ENCODE data around the gene CALHM6. TPM values are rescaled to one million over a fixed set of nuclear protein-coding genes. Genes with fewer than 3 reads are reported as not detected.
A peak's percentile ranks its signal among the peaks of the same experiment; 100 is the strongest.

CALHM6 gene
- total and polyA plus RNA-seq, 9 of the 15 experiments (the other 6 are each of a cell fraction or from before 2014, with no cell fraction given): 0.24 TPM; not detected in 8

DNA sequence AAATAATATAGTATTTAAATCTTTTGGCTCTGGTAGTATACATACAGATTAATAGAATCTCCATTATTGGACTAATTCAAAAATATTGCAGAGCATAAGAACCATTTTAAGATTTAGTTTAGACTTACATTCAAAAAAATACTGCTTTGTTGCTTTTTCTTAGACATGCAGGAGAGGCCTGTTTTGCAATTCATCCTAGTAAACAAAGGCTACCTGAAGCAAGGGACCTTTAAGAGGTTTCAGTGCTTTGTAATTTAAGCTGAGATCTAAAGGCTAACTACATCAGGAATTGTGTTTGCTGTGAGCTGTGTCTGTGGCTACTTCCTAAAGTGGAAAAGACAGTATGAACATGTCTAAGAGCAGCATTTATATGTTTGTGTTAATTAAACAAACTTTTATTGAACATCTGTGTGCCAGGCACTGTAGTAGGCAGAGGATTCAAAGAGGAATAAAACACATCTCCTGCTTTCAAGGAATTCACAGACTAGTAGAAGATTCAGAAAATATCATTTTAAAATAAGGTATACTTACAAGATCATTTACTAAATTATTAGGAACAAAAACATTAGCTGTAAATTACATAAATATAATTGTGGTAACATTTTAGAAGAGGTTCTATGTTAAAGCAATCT is 29.1 kb upstream of the CALHM6 start:
- H3K36me3 ChIP-seq (ENCODE audit: control insufficient read depth, insufficient read depth, low read length): no peaks in the 10 kb centered on the region
- H2AFZ ChIP-seq (ENCODE audit: low read depth, low read length): no peak overlapping the region
- peaks cover 0 to 9% of the 10 kb centered on the region in 2 experiments; a peak in 1 of 5 replicates for H3K27me3 ChIP-seq (ENCODE audit: control insufficient read depth in 2 of 2, insufficient read depth in 2 of 2, low read length in 2 of 2)
- in situ Hi-C loops (cut with MboI) (no loop called here), intact Hi-C loops (cut with micrococcal nuclease) (no loop called here)
- no peaks in the 10 kb centered on the region for H3K4me1 ChIP-seq (replicated peaks in 1 of 2; ENCODE audit: control insufficient read depth in 2 of 2, insufficient read depth in 2 of 2, low read length in 2 of 2)
- ChIA-PET CTCF (ENCODE audit: low intra/inter-chr PET ratio) (interaction anchor here (0.7 kb wide), 1 partner anchor 1483 kb away, joined by 4 read pairs; no protein-coding TSS in a partner anchor), POLR2A (no interaction called here)
- H3K9me1 ChIP-seq (ENCODE audit: control insufficient read depth, insufficient read depth, low read length): no peaks in the 10 kb centered on the region
- no peaks in the 10 kb centered on the region for H3K9me3 ChIP-seq (replicated peaks; ENCODE audit: control insufficient read depth, insufficient read depth, low read depth, low read length)
- DNase-seq (ENCODE audit: extremely low read depth in 1 of 4, low spot score in 3 of 4) (no peak), FAIRE-seq (peak; percentile 35), ATAC-seq (no peak)
- TF ChIP-seq, protein P1, sequence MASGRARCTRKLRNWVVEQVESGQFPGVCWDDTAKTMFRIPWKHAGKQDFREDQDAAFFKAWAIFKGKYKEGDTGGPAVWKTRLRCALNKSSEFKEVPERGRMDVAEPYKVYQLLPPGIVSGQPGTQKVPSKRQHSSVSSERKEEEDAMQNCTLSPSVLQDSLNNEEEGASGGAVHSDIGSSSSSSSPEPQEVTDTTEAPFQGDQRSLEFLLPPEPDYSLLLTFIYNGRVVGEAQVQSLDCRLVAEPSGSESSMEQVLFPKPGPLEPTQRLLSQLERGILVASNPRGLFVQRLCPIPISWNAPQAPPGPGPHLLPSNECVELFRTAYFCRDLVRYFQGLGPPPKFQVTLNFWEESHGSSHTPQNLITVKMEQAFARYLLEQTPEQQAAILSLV (tag; IDR thresholded peaks at IDR 0.05): no peak
- peak; percentile 97 for TF ChIP-seq ZNF3 (CRISPR knock-in tag; IDR thresholded peaks at IDR 0.05)
- peak; percentile 86 for TF ChIP-seq RBM25 (IDR thresholded peaks at IDR 0.05; ENCODE audit: low read depth, low read length, severe bottlenecking)
- H3K27ac ChIP-seq (ENCODE audit: extremely low read depth, low read depth, low read length): no peak overlapping the region
- no peaks in the 10 kb centered on the region for H4K20me1 ChIP-seq (replicated peaks; ENCODE audit: control insufficient read depth, insufficient read depth, low read length)
- H3K4me2 ChIP-seq (ENCODE audit: insufficient read depth, low read length): no peak overlapping the region
- no peak overlapping the region for H3K4me3 ChIP-seq
- no TSS peak for BruUV-seq (replicated peaks)
- H3K79me2 ChIP-seq (ENCODE audit: control insufficient read depth, insufficient read depth, low read length): no peaks in the 10 kb centered on the region
- no peak overlapping the region for H3K9ac ChIP-seq (ENCODE audit: insufficient read depth in 1 of 2, low read depth in 2 of 2, low read length in 2 of 2)

DNA sequence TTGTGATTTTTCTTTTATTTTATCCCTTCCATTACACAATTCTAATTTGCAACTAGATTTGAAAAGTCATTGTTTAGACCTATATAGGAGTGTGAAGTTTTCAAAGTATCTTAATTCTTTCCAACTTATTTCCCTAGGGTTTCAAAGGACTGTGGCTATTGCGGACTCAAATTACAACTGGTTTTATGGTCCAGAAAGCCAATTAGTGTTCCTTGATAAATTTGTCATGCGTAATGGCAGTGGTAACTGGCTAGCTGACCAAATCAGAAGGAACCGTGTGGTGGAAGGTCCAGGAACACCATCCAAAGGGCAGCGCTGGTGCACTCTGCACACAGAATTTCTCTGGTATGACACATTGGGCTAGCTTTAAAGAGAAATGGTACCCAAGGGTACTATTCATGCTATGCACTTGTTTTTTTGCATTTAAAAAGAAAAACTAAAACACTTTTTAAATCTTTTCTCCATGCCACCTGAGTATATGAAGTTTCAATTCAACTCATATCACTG is 27.9 kb upstream of the CALHM6 start:
- Histone ChIP-seq H3K4me1 (replicated peaks in 1 of 2; ENCODE audit: control insufficient read depth in 2 of 2, insufficient read depth in 2 of 2, low read length in 2 of 2) (no peaks in the 10 kb centered on the region), H4K20me1 (replicated peaks; ENCODE audit: control insufficient read depth, insufficient read depth, low read length) (no peaks in the 10 kb centered on the region), H3K27me3 (ENCODE audit: control insufficient read depth in 2 of 2, insufficient read depth in 2 of 2, low read length in 2 of 2) (peaks cover 0 to 9% of the 10 kb centered on the region in 2 experiments; a peak in 1 of 5 replicates), H3K9me1 (ENCODE audit: control insufficient read depth, insufficient read depth, low read length) (no peaks in the 10 kb centered on the region), H3K9ac (ENCODE audit: insufficient read depth in 1 of 2, low read depth in 2 of 2, low read length in 2 of 2) (no peak overlapping the region), H3K36me3 (ENCODE audit: control insufficient read depth, insufficient read depth, low read length) (no peaks in the 10 kb centered on the region), H3K79me2 (ENCODE audit: control insufficient read depth, insufficient read depth, low read length) (no peaks in the 10 kb centered on the region), H3K4me3 (no peak overlapping the region), H3K4me2 (ENCODE audit: insufficient read depth, low read length) (no peak overlapping the region), H3K9me3 (replicated peaks; ENCODE audit: control insufficient read depth, insufficient read depth, low read depth, low read length) (no peaks in the 10 kb centered on the region), H3K27ac (ENCODE audit: extremely low read depth, low read depth, low read length) (no peak overlapping the region), H2AFZ (ENCODE audit: low read depth, low read length) (no peak overlapping the region)
- 10% methylated on average over 4 of the region's 4 CpGs for WGBS (ENCODE audit: insufficient coverage, low coverage, missing lambda C conversion rate)
- DNase-seq (ENCODE audit: extremely low read depth in 1 of 4, low spot score in 3 of 4) (no peak), FAIRE-seq (no peak), ATAC-seq (no peak)
- ChIA-PET CTCF (ENCODE audit: low intra/inter-chr PET ratio) (no interaction called here), POLR2A (interaction anchor here (1.3 kb wide), 1 partner anchor 11 kb away, joined by 3 read pairs; no protein-coding TSS in a partner anchor)
- in situ Hi-C loops (cut with MboI): no loop called here
- intact Hi-C loops (cut with micrococcal nuclease): no loop called here
- BruUV-seq (replicated peaks): no TSS peak
- no peak for TF ChIP-seq ZNF41 (CRISPR knock-in tag; conservative IDR thresholded peaks at IDR 0.05)
- no peak for TF ChIP-seq KLF10 (CRISPR knock-in tag; IDR thresholded peaks at IDR 0.05)
- TF ChIP-seq, protein P2, sequence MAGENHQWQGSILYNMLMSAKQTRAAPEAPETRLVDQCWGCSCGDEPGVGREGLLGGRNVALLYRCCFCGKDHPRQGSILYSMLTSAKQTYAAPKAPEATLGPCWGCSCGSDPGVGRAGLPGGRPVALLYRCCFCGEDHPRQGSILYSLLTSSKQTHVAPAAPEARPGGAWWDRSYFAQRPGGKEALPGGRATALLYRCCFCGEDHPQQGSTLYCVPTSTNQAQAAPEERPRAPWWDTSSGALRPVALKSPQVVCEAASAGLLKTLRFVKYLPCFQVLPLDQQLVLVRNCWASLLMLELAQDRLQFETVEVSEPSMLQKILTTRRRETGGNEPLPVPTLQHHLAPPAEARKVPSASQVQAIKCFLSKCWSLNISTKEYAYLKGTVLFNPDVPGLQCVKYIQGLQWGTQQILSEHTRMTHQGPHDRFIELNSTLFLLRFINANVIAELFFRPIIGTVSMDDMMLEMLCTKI (IDR thresholded peaks at IDR 0.05; ENCODE audit: partially characterized antibody): no peak
- TF ChIP-seq TEAD1 (CRISPR knock-in tag; IDR thresholded peaks at IDR 0.05): no peak
- no peak for TF ChIP-seq MXI1 (IDR thresholded peaks at IDR 0.05; ENCODE audit: low read depth, low read length)
- no peak for TF ChIP-seq NR2C2 (CRISPR knock-in tag; IDR thresholded peaks at IDR 0.05)
- TF ChIP-seq NR2C2 (tag; IDR thresholded peaks at IDR 0.05): no peak
- TF ChIP-seq, protein P3, sequence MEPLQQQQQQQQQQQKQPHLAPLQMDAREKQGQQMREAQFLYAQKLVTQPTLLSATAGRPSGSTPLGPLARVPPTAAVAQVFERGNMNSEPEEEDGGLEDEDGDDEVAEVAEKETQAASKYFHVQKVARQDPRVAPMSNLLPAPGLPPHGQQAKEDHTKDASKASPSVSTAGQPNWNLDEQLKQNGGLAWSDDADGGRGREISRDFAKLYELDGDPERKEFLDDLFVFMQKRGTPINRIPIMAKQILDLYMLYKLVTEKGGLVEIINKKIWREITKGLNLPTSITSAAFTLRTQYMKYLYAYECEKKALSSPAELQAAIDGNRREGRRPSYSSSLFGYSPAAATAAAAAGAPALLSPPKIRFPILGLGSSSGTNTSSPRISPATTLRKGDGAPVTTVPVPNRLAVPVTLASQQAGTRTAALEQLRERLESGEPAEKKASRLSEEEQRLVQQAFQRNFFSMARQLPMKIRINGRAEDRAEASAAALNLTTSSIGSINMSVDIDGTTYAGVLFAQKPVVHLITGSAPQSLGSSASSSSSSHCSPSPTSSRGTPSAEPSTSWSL (CRISPR knock-in tag; IDR thresholded peaks at IDR 0.05; ENCODE audit: borderline replicate concordance): no peak
- no peak for TF ChIP-seq POU5F1 (IDR thresholded peaks at IDR 0.05; ENCODE audit: borderline replicate concordance, low read depth, low read length, partially characterized antibody)
